GM12892 (cell line): ENCODE data around the gene IP6K3.

Experiments
- POLR2A ChIP-seq: IDR thresholded peaks from 2 replicates; pipeline ENCODE4 v1.6.1; 2011; ENCODE audit warnings: low read depth, low read length, control low read depth
- TAF1 ChIP-seq: IDR thresholded peaks from 2 replicates; pipeline ENCODE4 v1.6.1; 2011; ENCODE audit warnings: low read depth, mild to moderate bottlenecking, control low read depth, low read length, borderline replicate concordance

- TF ChIP-seq TAF1, result no peak
- TF ChIP-seq POLR2A, result no peak
Observed at GRCh38 chr6:33682341-33682740, 64.4 kb downstream of the IP6K3 start.
